Smooth muscle cell (in vitro differentiated cells): ENCODE results near the gene CRMP1. TPM values are rescaled to one million over a fixed set of nuclear protein-coding genes. Genes with fewer than 3 reads are reported as not detected.

ENCODE experiments used
- DNase-seq: peaks from one replicate; lab custom pipeline; 2025; ENCODE audit not compliant: unreplicated experiment; lab: John Stamatoyannopoulos, UW
- H2AFZ ChIP-seq: fragments of 200-600 bp; sonication (generic); 2 replicates; pipeline ENCODE4 v1.6.0; 2016; ENCODE audit warnings: antibody characterized with exemption, low read depth, mild to moderate bottlenecking
- H3F3A ChIP-seq: fragments of 200-600 bp; sonication (generic); 2 replicates; pipeline ENCODE4 v1.6.0; 2017; ENCODE audit warnings: antibody characterized with exemption, low read depth
- H3K27ac ChIP-seq: fragments of 200-600 bp; sonication (generic); 2 replicates; pipeline ENCODE4 v1.5.1; 2016; ENCODE audit warnings: low read depth, mild to moderate bottlenecking
- H3K27me3 ChIP-seq: fragments of 200-600 bp; sonication (generic); 2 replicates; pipeline ENCODE4 v1.6.1; 2016; ENCODE audit warnings: low read depth, mild to moderate bottlenecking
- H3K36me3 ChIP-seq: fragments of 200-600 bp; sonication (generic); 2 replicates; pipeline ENCODE4 v1.5.1; 2016; ENCODE audit warnings: low read depth
- H3K4me1 ChIP-seq: fragments of 200-600 bp; sonication (generic); 2 replicates; pipeline ENCODE4 v1.5.1; 2016; ENCODE audit warnings: low read depth
- H3K4me2 ChIP-seq: fragments of 200-600 bp; sonication (generic); 2 replicates; pipeline ENCODE4 v1.6.0; 2016; ENCODE audit warnings: mild to moderate bottlenecking
- H3K4me3 ChIP-seq: fragments of 200-600 bp; sonication (generic); 2 replicates; pipeline ENCODE4 v1.5.1; 2016; ENCODE audit warnings: mild to moderate bottlenecking
- H3K79me2 ChIP-seq: fragments of 200-600 bp; sonication (generic); 2 replicates; pipeline ENCODE4 v1.6.0; 2016; ENCODE audit warnings: low read depth, mild to moderate bottlenecking
- H3K9ac ChIP-seq: fragments of 200-600 bp; sonication (generic); 2 replicates; pipeline ENCODE4 v1.6.0; 2016; ENCODE audit warnings: low read depth
- H3K9me3 ChIP-seq: fragments of 200-600 bp; sonication (generic); replicated peaks from 2 replicates; pipeline ENCODE4 v1.5.1; 2016; ENCODE audit warnings: low read depth
- H4K20me1 ChIP-seq: fragments of 200-600 bp; sonication (generic); 2 replicates; pipeline ENCODE4 v1.6.0; 2016; ENCODE audit warnings: low read depth
- WGBS: methylation state at CpG from one replicate; pipeline ENCODE4 v1.1.7; 2016; ENCODE audit warnings: low lambda C conversion rate; 5-methylcytosine and 5-hydroxymethylcytosine counted together
- polyA plus RNA-seq: library from polyadenylated mRNA; unstranded; fragments of >200 nt; fragmentation: Nextera tagmentation; extraction: Ambion mirVana; gene quantifications from 2 replicates; pipeline ENCODE4 v1.2.1, GENCODE V29; 2016
- total RNA-seq: library from RNA; depleted of rRNA; stranded (reverse); fragments of >200 nt; gene quantifications from 2 replicates; pipeline ENCODE4 v1.2.3, GENCODE V29; 2014
- TF ChIP-seq, protein P1 (sequence below): fragments of 200-600 bp; sonication (generic); IDR thresholded peaks from 2 replicates; pipeline ENCODE4 v1.5.1; 2017; ENCODE audit warnings: borderline replicate concordance, mild to moderate bottlenecking, antibody characterized with exemption; ENCODE audit not compliant: insufficient read depth, poor library complexity, severe bottlenecking

CRMP1 gene
- total and polyA plus RNA-seq, 2 experiments from 2014 or later, result 12.5 to 18.6 TPM

DNA sequence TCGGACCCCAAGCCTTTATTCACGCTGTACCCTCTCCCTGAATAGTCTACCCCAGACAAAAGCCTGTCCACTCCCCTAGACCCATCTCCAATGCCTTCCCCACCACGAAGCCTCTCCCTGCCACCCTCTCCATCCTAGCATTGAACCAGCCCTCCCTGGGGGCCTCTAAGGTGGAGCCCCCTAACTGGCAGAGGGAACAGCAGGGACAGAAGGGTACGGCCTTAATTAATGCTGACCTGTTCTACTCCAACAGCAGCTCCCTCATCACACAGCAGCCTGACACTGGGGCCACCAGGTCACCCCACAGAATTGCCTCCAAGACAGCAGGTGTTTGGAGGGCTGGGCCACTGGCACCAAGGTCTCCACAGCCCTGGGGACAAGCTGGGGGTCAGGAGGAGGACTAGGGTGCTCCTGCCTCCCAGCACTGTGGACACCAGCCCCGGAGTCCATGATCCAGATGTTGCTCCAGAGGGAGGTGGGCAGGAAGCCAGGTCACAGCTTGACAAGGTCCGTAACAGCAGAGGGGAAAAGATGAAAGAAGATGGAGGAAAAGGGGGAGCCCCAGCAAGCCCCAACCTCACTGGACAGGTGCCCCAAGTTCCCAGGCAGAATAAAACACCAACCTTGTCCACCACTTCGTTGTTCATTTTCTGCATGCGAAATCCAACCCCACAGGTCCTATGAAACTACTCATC, 3.7 kb downstream of the CRMP1 start:
- peaks cover 22% of the 10 kb centered on the region for H4K20me1 ChIP-seq
- no peak overlapping the region for H3K4me3 ChIP-seq
- H2AFZ ChIP-seq, result no peak overlapping the region
- peaks cover 6% of the 10 kb centered on the region for H3K4me1 ChIP-seq
- no peak overlapping the region for H3K27ac ChIP-seq
- H3F3A ChIP-seq, result no peaks in the 10 kb centered on the region
- no peak for DNase-seq
- TF ChIP-seq, protein P1, sequence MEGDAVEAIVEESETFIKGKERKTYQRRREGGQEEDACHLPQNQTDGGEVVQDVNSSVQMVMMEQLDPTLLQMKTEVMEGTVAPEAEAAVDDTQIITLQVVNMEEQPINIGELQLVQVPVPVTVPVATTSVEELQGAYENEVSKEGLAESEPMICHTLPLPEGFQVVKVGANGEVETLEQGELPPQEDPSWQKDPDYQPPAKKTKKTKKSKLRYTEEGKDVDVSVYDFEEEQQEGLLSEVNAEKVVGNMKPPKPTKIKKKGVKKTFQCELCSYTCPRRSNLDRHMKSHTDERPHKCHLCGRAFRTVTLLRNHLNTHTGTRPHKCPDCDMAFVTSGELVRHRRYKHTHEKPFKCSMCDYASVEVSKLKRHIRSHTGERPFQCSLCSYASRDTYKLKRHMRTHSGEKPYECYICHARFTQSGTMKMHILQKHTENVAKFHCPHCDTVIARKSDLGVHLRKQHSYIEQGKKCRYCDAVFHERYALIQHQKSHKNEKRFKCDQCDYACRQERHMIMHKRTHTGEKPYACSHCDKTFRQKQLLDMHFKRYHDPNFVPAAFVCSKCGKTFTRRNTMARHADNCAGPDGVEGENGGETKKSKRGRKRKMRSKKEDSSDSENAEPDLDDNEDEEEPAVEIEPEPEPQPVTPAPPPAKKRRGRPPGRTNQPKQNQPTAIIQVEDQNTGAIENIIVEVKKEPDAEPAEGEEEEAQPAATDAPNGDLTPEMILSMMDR, result no peak
- no peak overlapping the region for H3K9ac ChIP-seq
- peaks cover 66% of the 10 kb centered on the region for H3K27me3 ChIP-seq
- H3K36me3 ChIP-seq, result no peaks in the 10 kb centered on the region
- no peaks in the 10 kb centered on the region for H3K9me3 ChIP-seq
- H3K4me2 ChIP-seq, result peak overlapping the region; percentile 95
- H3K79me2 ChIP-seq, result no peaks in the 10 kb centered on the region
- 48% methylated on average over 8 of the region's 8 CpGs for WGBS

GRCh38 chr4:5888222-5889001, 4.5 kb downstream of the CRMP1 start:
- DNase-seq, result no peak
- no peaks in the 10 kb centered on the region for H3K36me3 ChIP-seq
- no peaks in the 10 kb centered on the region for H3K79me2 ChIP-seq
- peak overlapping the region; percentile 66 for H3K4me3 ChIP-seq
- TF ChIP-seq, protein P1, result no peak
- H4K20me1 ChIP-seq, result peaks cover 28% of the 10 kb centered on the region
- H3K27me3 ChIP-seq, result peaks cover 59% of the 10 kb centered on the region
- H3K4me2 ChIP-seq, result peak overlapping the region; percentile 95
- under 1% methylated on average over 17 of the region's 81 CpGs for WGBS
- H2AFZ ChIP-seq, result peak overlapping the region; percentile 69
- H3F3A ChIP-seq, result no peaks in the 10 kb centered on the region
- H3K9me3 ChIP-seq, result no peaks in the 10 kb centered on the region
- no peak overlapping the region for H3K9ac ChIP-seq
- H3K27ac ChIP-seq, result no peak overlapping the region
- peaks cover 6% of the 10 kb centered on the region for H3K4me1 ChIP-seq

- peak overlapping the region; percentile 95 for H3K4me2 ChIP-seq
These were observed 5.3 kb downstream of the CRMP1 start for GRCh38 chr4:5887361-5888221.

More at GRCh38 chr4:5887361-5888221, 5.3 kb downstream of the CRMP1 start:
- Histone ChIP-seq H3K79me2 (no peaks in the 10 kb centered on the region), H3K4me1 (peaks cover 6% of the 10 kb centered on the region), H3K36me3 (no peaks in the 10 kb centered on the region), H2AFZ (peak overlapping the region; percentile 69), H4K20me1 (peaks cover 34% of the 10 kb centered on the region), H3F3A (no peaks in the 10 kb centered on the region), H3K9me3 (no peaks in the 10 kb centered on the region), H3K27ac (no peak overlapping the region), H3K9ac (no peak overlapping the region), H3K27me3 (peaks cover 53% of the 10 kb centered on the region), H3K4me3 (peak overlapping the region; percentile 66)
- TF ChIP-seq, protein P1, result peak; percentile 2
- DNase-seq, result no peak
- WGBS, result 2% methylated on average over 36 of the region's 70 CpGs
